Smooth muscle cell (in vitro differentiated cells): ENCODE results near the gene TMEM72. TPM values are rescaled to one million over a fixed set of nuclear protein-coding genes. Genes with fewer than 3 reads are reported as not detected.
A peak's percentile ranks its signal among the peaks of the same experiment; 100 is the strongest.
"Not testable (repeated sequence)": the region's sequence is repeated elsewhere in the genome, so short reads cannot be mapped to it uniquely, and the experiment has no call there.

Experiments used
- DNase-seq: peaks from one replicate; lab custom pipeline; 2025; ENCODE audit not compliant: unreplicated experiment; lab: John Stamatoyannopoulos, UW
- H2AFZ ChIP-seq: fragments of 200-600 bp; sonication (generic); 2 replicates; pipeline ENCODE4 v1.6.0; 2016; ENCODE audit warnings: antibody characterized with exemption, low read depth, mild to moderate bottlenecking
- H3F3A ChIP-seq: fragments of 200-600 bp; sonication (generic); 2 replicates; pipeline ENCODE4 v1.6.0; 2017; ENCODE audit warnings: antibody characterized with exemption, low read depth
- H3K27ac ChIP-seq: fragments of 200-600 bp; sonication (generic); 2 replicates; pipeline ENCODE4 v1.5.1; 2016; ENCODE audit warnings: low read depth, mild to moderate bottlenecking
- H3K27me3 ChIP-seq: fragments of 200-600 bp; sonication (generic); 2 replicates; pipeline ENCODE4 v1.6.1; 2016; ENCODE audit warnings: low read depth, mild to moderate bottlenecking
- H3K36me3 ChIP-seq: fragments of 200-600 bp; sonication (generic); 2 replicates; pipeline ENCODE4 v1.5.1; 2016; ENCODE audit warnings: low read depth
- H3K4me1 ChIP-seq: fragments of 200-600 bp; sonication (generic); 2 replicates; pipeline ENCODE4 v1.5.1; 2016; ENCODE audit warnings: low read depth
- H3K4me2 ChIP-seq: fragments of 200-600 bp; sonication (generic); 2 replicates; pipeline ENCODE4 v1.6.0; 2016; ENCODE audit warnings: mild to moderate bottlenecking
- H3K4me3 ChIP-seq: fragments of 200-600 bp; sonication (generic); 2 replicates; pipeline ENCODE4 v1.5.1; 2016; ENCODE audit warnings: mild to moderate bottlenecking
- H3K79me2 ChIP-seq: fragments of 200-600 bp; sonication (generic); 2 replicates; pipeline ENCODE4 v1.6.0; 2016; ENCODE audit warnings: low read depth, mild to moderate bottlenecking
- H3K9ac ChIP-seq: fragments of 200-600 bp; sonication (generic); 2 replicates; pipeline ENCODE4 v1.6.0; 2016; ENCODE audit warnings: low read depth
- H3K9me3 ChIP-seq: fragments of 200-600 bp; sonication (generic); replicated peaks from 2 replicates; pipeline ENCODE4 v1.5.1; 2016; ENCODE audit warnings: low read depth
- H4K20me1 ChIP-seq: fragments of 200-600 bp; sonication (generic); 2 replicates; pipeline ENCODE4 v1.6.0; 2016; ENCODE audit warnings: low read depth
- CTCF ChIP-seq: fragments of 200-600 bp; sonication (generic); IDR thresholded peaks from 2 replicates; pipeline ENCODE4 v1.5.1; 2017; ENCODE audit warnings: borderline replicate concordance, mild to moderate bottlenecking, antibody characterized with exemption; ENCODE audit not compliant: insufficient read depth, poor library complexity, severe bottlenecking
- WGBS: methylation state at CpG from one replicate; pipeline ENCODE4 v1.1.7; 2016; ENCODE audit warnings: low lambda C conversion rate; 5-methylcytosine and 5-hydroxymethylcytosine counted together
- polyA plus RNA-seq: library from polyadenylated mRNA; unstranded; fragments of >200 nt; fragmentation: Nextera tagmentation; extraction: Ambion mirVana; gene quantifications from 2 replicates; pipeline ENCODE4 v1.2.1, GENCODE V29; 2016
- total RNA-seq: library from RNA; depleted of rRNA; stranded (reverse); fragments of >200 nt; gene quantifications from 2 replicates; pipeline ENCODE4 v1.2.3, GENCODE V29; 2014

The TMEM72 gene
- total and polyA plus RNA-seq, 2 experiments from 2014 or later, result not detected

GRCh38 chr10:44863344-44864047, 47.6 kb upstream of the TMEM72 start:
- Histone ChIP-seq H3K27me3 (no peaks in the 10 kb centered on the region), H3K27ac (peak overlapping the region; percentile 51), H2AFZ (peak overlapping the region; percentile 92), H3K9ac (no peak overlapping the region), H3K4me1 (peaks cover 14% of the 10 kb centered on the region), H3K79me2 (no peaks in the 10 kb centered on the region), H3K4me2 (peak overlapping the region; percentile 83), H3K4me3 (peak overlapping the region; percentile 61), H4K20me1 (no peaks in the 10 kb centered on the region), H3F3A (no peaks in the 10 kb centered on the region), H3K9me3 (no peaks in the 10 kb centered on the region), H3K36me3 (no peaks in the 10 kb centered on the region)
- DNase-seq, result no peak
- WGBS, result 25% methylated on average over 15 of the region's 15 CpGs
- TF ChIP-seq CTCF, result no peak

- WGBS, result 22% methylated on average over 17 of the region's 17 CpGs
- Histone ChIP-seq H3K36me3 (no peaks in the 10 kb centered on the region), H3K4me2 (peak overlapping the region; percentile 83), H3K4me1 (peaks cover 14% of the 10 kb centered on the region), H3K27ac (peak overlapping the region; percentile 51), H3K9me3 (no peaks in the 10 kb centered on the region), H3K4me3 (peak overlapping the region; percentile 61), H2AFZ (peak overlapping the region; percentile 92), H4K20me1 (no peaks in the 10 kb centered on the region), H3K27me3 (no peaks in the 10 kb centered on the region), H3K9ac (peak overlapping the region; percentile 32), H3F3A (no peaks in the 10 kb centered on the region), H3K79me2 (no peaks in the 10 kb centered on the region)
- no peak for DNase-seq
- TF ChIP-seq CTCF, result no peak
Observed at GRCh38 chr10:44864051-44864450, 47.1 kb upstream of the TMEM72 start.

- no peaks in the 10 kb centered on the region for H3F3A ChIP-seq
- 2% methylated on average over 41 of the region's 42 CpGs for WGBS
- peaks cover 14% of the 10 kb centered on the region for H3K4me1 ChIP-seq
- peak overlapping the region; percentile 61 for H3K4me3 ChIP-seq
- peak overlapping the region; percentile 51 for H3K27ac ChIP-seq
- H3K4me2 ChIP-seq, result peak overlapping the region; percentile 83
- H3K27me3 ChIP-seq, result no peaks in the 10 kb centered on the region
- peak; percentile 86 for DNase-seq
- H3K9me3 ChIP-seq, result no peaks in the 10 kb centered on the region
- peak overlapping the region; percentile 32 for H3K9ac ChIP-seq
- no peaks in the 10 kb centered on the region for H4K20me1 ChIP-seq
- H3K79me2 ChIP-seq, result no peaks in the 10 kb centered on the region
- no peaks in the 10 kb centered on the region for H3K36me3 ChIP-seq
- peak overlapping the region; percentile 92 for H2AFZ ChIP-seq
- peak; percentile 98 for TF ChIP-seq CTCF
Observed at GRCh38 chr10:44864637-44865288, 46.4 kb upstream of the TMEM72 start.

- no peak overlapping the region for H3K4me3 ChIP-seq
- H3F3A ChIP-seq, result no peaks in the 10 kb centered on the region
- no peak for DNase-seq
- H2AFZ ChIP-seq, result no peak overlapping the region
- no peaks in the 10 kb centered on the region for H3K27me3 ChIP-seq
- no peaks in the 10 kb centered on the region for H3K9me3 ChIP-seq
- H3K27ac ChIP-seq, result no peak overlapping the region
- no peaks in the 10 kb centered on the region for H3K36me3 ChIP-seq
- 72% methylated on average over 16 of the region's 16 CpGs for WGBS
- TF ChIP-seq CTCF, result no peak
- peaks cover 14% of the 10 kb centered on the region for H3K4me1 ChIP-seq
- no peaks in the 10 kb centered on the region for H4K20me1 ChIP-seq
- peak overlapping the region; percentile 83 for H3K4me2 ChIP-seq
- no peak overlapping the region for H3K9ac ChIP-seq
- H3K79me2 ChIP-seq, result no peaks in the 10 kb centered on the region
Observed at GRCh38 chr10:44865289-44865671, 45.9 kb upstream of the TMEM72 start.

GRCh38 chr10:44866367-44866766, 44.8 kb upstream of the TMEM72 start:
- H3K36me3 ChIP-seq, H3K9me3 ChIP-seq, H3K9ac ChIP-seq, DNase-seq, H2AFZ ChIP-seq, H3K4me2 ChIP-seq, H3K4me3 ChIP-seq, H3K79me2 ChIP-seq, H3K27me3 ChIP-seq, H3K27ac ChIP-seq, H4K20me1 ChIP-seq, H3F3A ChIP-seq: not testable (repeated sequence)
- peaks cover 14% of the 10 kb centered on the region for H3K4me1 ChIP-seq
- 84% methylated on average over 2 of the region's 2 CpGs for WGBS
